Measurements from ENCODE around the gene PHF1.
"Not testable (repeated sequence)": the region's sequence is repeated elsewhere in the genome, so short reads cannot be mapped to it uniquely, and the experiment has no call there.

DNA sequence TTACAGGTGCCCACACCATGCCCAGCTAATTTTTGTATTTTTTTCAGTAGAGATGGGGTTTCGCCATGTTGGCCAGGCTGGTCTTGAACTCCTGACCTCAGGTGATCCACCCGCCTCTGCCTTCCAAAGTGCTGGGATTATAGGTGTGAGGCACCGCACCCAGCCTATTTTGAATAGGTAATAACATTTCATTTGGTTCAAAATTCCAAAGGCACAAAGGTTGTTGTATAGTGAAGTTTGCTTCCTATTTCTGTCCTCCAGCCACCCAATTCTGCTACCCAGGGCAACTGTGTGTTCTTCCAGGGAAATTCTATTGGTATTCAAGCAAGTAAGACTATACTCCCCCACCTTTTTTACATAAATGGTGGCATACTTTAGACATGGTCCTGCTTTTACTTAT lies 12.2 kb upstream of the PHF1 start:
- TF ChIP-seq, protein P1, sequence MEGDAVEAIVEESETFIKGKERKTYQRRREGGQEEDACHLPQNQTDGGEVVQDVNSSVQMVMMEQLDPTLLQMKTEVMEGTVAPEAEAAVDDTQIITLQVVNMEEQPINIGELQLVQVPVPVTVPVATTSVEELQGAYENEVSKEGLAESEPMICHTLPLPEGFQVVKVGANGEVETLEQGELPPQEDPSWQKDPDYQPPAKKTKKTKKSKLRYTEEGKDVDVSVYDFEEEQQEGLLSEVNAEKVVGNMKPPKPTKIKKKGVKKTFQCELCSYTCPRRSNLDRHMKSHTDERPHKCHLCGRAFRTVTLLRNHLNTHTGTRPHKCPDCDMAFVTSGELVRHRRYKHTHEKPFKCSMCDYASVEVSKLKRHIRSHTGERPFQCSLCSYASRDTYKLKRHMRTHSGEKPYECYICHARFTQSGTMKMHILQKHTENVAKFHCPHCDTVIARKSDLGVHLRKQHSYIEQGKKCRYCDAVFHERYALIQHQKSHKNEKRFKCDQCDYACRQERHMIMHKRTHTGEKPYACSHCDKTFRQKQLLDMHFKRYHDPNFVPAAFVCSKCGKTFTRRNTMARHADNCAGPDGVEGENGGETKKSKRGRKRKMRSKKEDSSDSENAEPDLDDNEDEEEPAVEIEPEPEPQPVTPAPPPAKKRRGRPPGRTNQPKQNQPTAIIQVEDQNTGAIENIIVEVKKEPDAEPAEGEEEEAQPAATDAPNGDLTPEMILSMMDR (conservative IDR thresholded peaks at IDR 0.05), result not testable (repeated sequence)
- TF ChIP-seq EZH2 (IDR thresholded peaks at IDR 0.05; ENCODE audit: low read depth), result not testable (repeated sequence)

Measured in PC-9 (cell line).